Psoas muscle (tissue), 8 donors: ENCODE measurements around the gene MED17. TPM values are rescaled to one million over a fixed set of nuclear protein-coding genes. Genes with fewer than 3 reads are reported as not detected.

ENCODE experiments used
- ATAC-seq, 4 donors: fragments of 200-7000 bp; cut with Tn5 transposase; one replicate each; pipeline ENCODE4 v1.9.1; 2020; ENCODE audit warnings: moderate library complexity in 3 of 4, mild to moderate bottlenecking in 2 of 4
- DNase-seq, 2 donors: peaks; one replicate each; pipeline ENCODE4 v3.0.0-alpha.2; 2020
- H3K27ac ChIP-seq: fragments of 200-600 bp; one replicate; pipeline ENCODE4 v1.8.0; 2022
- H3K27me3 ChIP-seq, 3 donors: fragments of 200-600 bp in 1 of 3; one replicate each; pipeline versions ENCODE4 v1.6.1 to v1.8.0; 2013 to 2022; ENCODE audit warnings: low read length in 2 of 3, mild to moderate bottlenecking in 2 of 3, moderate library complexity in 1 of 3; ENCODE audit not compliant: insufficient read depth in 3 of 3
- H3K36me3 ChIP-seq, 2 donors: fragments of 200-600 bp in 1 of 2; one replicate each; pipeline versions ENCODE4 v1.6.1 to v1.8.0; 2013 to 2022; ENCODE audit warnings: low read depth in 1 of 2, mild to moderate bottlenecking in 1 of 2, moderate library complexity in 1 of 2; ENCODE audit not compliant: insufficient read depth in 1 of 2
- H3K4me1 ChIP-seq: fragments of 200-600 bp; one replicate; pipeline ENCODE4 v1.8.0; 2022
- H3K4me3 ChIP-seq: fragments of 200-600 bp; one replicate; pipeline ENCODE4 v1.8.0; 2022; ENCODE audit warnings: mild to moderate bottlenecking
- H3K9me3 ChIP-seq: fragments of 200-600 bp; one replicate; pipeline ENCODE4 v1.8.0; 2022
- whole genome bisulfite sequencing, 3 donors: extraction: QIAGEN DNeasy Blood & Tissue Kit; methylation state at CpG; one replicate each; pipeline versions ENCODE4 v1.1.6 to v1.1.7; 2013; 5-methylcytosine and 5-hydroxymethylcytosine counted together
- intact Hi-C, 2 donors: fragments of 100-400 bp; cut with DNase I; formaldehyde crosslinking; loops; one replicate each; pipeline versions ENCODE4 v1.11.0 to v1.14.2; 2022
- polyA plus RNA-seq, 3 donors: library from polyadenylated mRNA; stranded (reverse); fragments of 200-250 nt; gene quantifications; one replicate each; pipeline ENCODE4 v1.2.3, GENCODE V29; 2013
- total RNA-seq, 4 donors: library from RNA; stranded (reverse); fragmentation: NEBNext Ultra II Directional in 2 of 4; extraction: Animal tissue kit (Norgen Biotek cat#: 25700) in 2 of 4; gene quantifications; one replicate each; pipeline versions ENCODE4 v1.2.1 to v1.2.4, GENCODE V29; 2021 to 2023
- TF ChIP-seq, protein P1 (sequence below): fragments of 200-600 bp; IDR thresholded peaks from one replicate; pipeline ENCODE4 v1.8.0; 2022; ENCODE audit warnings: antibody characterized with exemption
- donor health status: healthy with polysubstance abuse.
- donor health status: DM: no; HTN: no; CAD: no; lungs with moderate emphysema.
- donor health status: Bipolar disorder and iron deficiency.
- donor health status: healthy.
- donor health status: DM: yes; HTN: yes; CAD: no.
- donor health status: DM: no; HTN: no; CAD: no.
- donor health status: DM: no; HTN: no; CAD: no.
- donor health status: DM: yes; HTN: yes; CAD: no.

MED17 gene
- total and polyA plus RNA-seq, 7 donors: 7.1 to 16.0 (median 11.2) TPM

- Histone ChIP-seq H3K4me3 (no peak overlapping the region), H3K4me1 (no peaks in the 10 kb centered on the region), H3K9me3 (no peaks in the 10 kb centered on the region), H3K36me3 (peaks cover 0 to 7% of the 10 kb centered on the region in 2 donors), H3K27ac (no peak overlapping the region), H3K27me3 (no peaks in the 10 kb centered on the region)
- intact Hi-C loops: no loop called here
- TF ChIP-seq, protein P1, sequence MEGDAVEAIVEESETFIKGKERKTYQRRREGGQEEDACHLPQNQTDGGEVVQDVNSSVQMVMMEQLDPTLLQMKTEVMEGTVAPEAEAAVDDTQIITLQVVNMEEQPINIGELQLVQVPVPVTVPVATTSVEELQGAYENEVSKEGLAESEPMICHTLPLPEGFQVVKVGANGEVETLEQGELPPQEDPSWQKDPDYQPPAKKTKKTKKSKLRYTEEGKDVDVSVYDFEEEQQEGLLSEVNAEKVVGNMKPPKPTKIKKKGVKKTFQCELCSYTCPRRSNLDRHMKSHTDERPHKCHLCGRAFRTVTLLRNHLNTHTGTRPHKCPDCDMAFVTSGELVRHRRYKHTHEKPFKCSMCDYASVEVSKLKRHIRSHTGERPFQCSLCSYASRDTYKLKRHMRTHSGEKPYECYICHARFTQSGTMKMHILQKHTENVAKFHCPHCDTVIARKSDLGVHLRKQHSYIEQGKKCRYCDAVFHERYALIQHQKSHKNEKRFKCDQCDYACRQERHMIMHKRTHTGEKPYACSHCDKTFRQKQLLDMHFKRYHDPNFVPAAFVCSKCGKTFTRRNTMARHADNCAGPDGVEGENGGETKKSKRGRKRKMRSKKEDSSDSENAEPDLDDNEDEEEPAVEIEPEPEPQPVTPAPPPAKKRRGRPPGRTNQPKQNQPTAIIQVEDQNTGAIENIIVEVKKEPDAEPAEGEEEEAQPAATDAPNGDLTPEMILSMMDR: no peak
- 83 to 85% (median 84%) methylated on average over 14 of the region's 14 CpGs for WGBS, 3 donors
- ATAC-seq (no peak), DNase-seq (no peak)
Observed at GRCh38 chr11:93820847-93821246, 36.8 kb downstream of the MED17 start.

GRCh38 chr11:93821617-93822016 is 37.5 kb downstream of the MED17 start:
- ATAC-seq: no peak
- Histone ChIP-seq H3K36me3 (peaks cover 0 to 4% of the 10 kb centered on the region in 2 donors), H3K27me3 (no peaks in the 10 kb centered on the region), H3K4me3 (no peak overlapping the region), H3K4me1 (no peaks in the 10 kb centered on the region), H3K27ac (no peak overlapping the region), H3K9me3 (no peaks in the 10 kb centered on the region)
- TF ChIP-seq, protein P1: no peak
- WGBS, 3 donors: 52 to 75% (median 60%) methylated on average over 2 of the region's 2 CpGs
- DNase-seq: no peak
- intact Hi-C loops: no loop called here

DNA sequence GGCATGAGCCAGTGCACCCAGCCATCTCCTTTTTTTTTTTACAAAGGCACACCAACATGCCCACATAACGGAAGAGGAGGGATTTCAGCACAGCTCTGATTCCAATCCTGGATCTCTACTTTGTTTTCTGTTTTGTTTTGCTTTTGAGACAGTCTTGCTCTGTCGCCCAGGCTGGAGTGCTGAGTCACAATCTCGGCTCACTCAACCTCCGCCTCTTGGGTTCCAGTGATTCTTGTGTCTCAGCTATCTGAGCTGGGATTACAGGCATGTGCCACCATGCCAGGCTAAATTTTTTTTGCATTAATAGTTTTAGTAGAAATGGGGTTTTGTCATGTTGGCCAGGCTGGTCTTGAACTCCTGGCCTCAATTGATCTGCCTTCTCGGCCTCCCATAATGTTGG is 38.3 kb downstream of the MED17 start:
- TF ChIP-seq, protein P1: no peak
- Histone ChIP-seq H3K27me3 (no peaks in the 10 kb centered on the region), H3K27ac (no peak overlapping the region), H3K9me3 (no peaks in the 10 kb centered on the region), H3K4me3 (no peak overlapping the region), H3K36me3 (peaks cover 0 to 3% of the 10 kb centered on the region in 2 donors), H3K4me1 (no peaks in the 10 kb centered on the region)
- intact Hi-C loops: no loop called here
- no peak for ATAC-seq
- WGBS, 3 donors: 85 to 91% (median 88%) methylated on average over 5 of the region's 5 CpGs
- no peak for DNase-seq

DNA sequence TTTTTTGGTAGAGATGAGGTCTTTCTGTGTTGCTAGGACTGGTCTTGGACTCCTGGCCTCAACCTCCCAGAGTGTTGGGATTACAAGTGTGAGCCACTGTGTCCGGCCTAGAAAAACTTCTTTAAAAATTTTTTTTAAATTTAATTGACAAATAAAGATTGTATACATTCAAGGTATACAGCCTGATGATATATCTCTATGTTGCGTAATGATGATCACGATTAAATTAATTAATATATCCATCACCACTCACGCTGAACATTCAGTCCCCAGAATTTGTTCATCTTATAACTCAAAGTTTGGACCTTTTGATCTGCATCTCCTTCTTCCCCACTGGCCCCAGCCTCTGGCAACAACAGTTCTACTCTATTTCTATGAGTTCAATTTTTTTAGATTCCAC is 39.1 kb downstream of the MED17 start:
- ATAC-seq: no peak
- DNase-seq: no peak
- 94 to 98% (median 96%) methylated on average over 4 of the region's 4 CpGs for WGBS, 3 donors
- no peaks in the 10 kb centered on the region for H3K9me3 ChIP-seq
- no peak overlapping the region for H3K4me3 ChIP-seq
- intact Hi-C loops: no loop called here
- H3K4me1 ChIP-seq: no peaks in the 10 kb centered on the region
- TF ChIP-seq, protein P1: no peak
- H3K36me3 ChIP-seq: no peaks in the 10 kb centered on the region
- H3K27me3 ChIP-seq: no peaks in the 10 kb centered on the region
- no peak overlapping the region for H3K27ac ChIP-seq

GRCh38 chr11:93827363-93827762 is 43.3 kb downstream of the MED17 start:
- Histone ChIP-seq H3K9me3 (no peaks in the 10 kb centered on the region), H3K4me1 (no peaks in the 10 kb centered on the region), H3K27ac (no peak overlapping the region), H3K27me3 (no peaks in the 10 kb centered on the region), H3K4me3 (no peak overlapping the region), H3K36me3 (no peaks in the 10 kb centered on the region)
- DNase-seq (no peak), ATAC-seq (no peak)
- TF ChIP-seq, protein P1: no peak
- WGBS, 3 donors: 65 to 94% (median 81%) methylated on average over 1 of the region's 1 CpG
- intact Hi-C loops: no loop called here
